GM18873 (cell line): ENCODE data around the gene PSMA8.
A peak's percentile ranks its signal among the peaks of the same experiment; 100 is the strongest.
"Not testable (repeated sequence)": the region's sequence is repeated elsewhere in the genome, so short reads cannot be mapped to it uniquely, and the experiment has no call there.

Experiments
- ATAC-seq: cut with Tn5 transposase; IDR thresholded peaks from one replicate; pipeline ENCODE4 v1.9.1; 2021; ENCODE audit warnings: mild to moderate bottlenecking, moderate library complexity, moderate number of reproducible peaks; ENCODE audit not compliant: unreplicated experiment, low FRiP score

PSMA8 gene

GRCh38 chr18:26133652-26134051, at the start of gene PSMA8:
PSMA8 (plus strand) TSS chr18:26133869; CDS start chr18:26133966, 97 bp downstream.
- ATAC-seq = no peak

GRCh38 chr18:26085056-26085455, 48.6 kb upstream of the PSMA8 start:
- no peak for ATAC-seq

- no peak for ATAC-seq
Measured at GRCh38 chr18:26086959-26087358, 46.7 kb upstream of the PSMA8 start.

GRCh38 chr18:26088487-26088886, 45.2 kb upstream of the PSMA8 start:
- no peak for ATAC-seq

DNA sequence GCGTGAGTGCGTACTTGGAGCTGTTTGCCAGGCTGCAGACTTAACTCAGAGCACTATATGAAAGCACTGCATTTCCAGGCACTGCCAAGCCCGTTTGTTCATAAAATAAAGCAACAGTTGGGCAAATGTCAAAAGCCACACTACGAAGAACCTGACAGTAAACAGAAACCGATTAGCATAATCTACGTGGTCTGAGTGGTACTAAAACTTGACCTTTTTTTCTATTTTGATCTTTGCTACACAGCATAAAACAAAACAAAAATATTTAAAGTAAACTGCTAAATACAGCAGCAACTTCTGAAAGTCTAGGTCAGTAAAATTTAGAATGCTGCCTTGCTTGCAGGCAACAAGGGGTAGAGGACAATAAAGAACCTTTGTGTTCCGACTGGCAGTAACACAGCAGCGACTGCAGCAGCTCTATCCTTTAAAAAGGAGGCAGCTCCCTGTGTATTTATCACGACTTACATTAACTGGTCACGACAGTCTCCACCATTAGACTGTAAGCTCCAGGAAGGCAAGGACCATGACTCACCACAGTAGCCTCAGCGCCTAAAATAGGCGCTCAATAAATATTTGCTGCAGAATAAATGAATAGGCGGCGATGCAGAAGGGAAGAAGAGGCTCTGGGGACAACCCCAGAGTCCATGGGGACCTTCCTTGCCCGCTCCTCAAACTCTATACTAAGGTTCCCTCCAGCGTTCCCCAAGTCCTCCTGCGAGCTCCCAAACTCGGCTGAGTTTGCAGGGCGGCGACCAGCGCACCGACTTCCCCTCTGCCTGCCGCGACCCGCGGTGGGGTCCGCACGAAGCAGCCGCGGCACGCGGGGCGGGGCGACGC, 44.2 kb upstream of the PSMA8 start:
- ATAC-seq = no peak

- peak; percentile 65 for ATAC-seq
Measured at GRCh38 chr18:26090130-26091046, 43.3 kb upstream of the PSMA8 start, which contains the start of gene SS18. SS18 (minus strand) TSS chr18:26090613; CDS start chr18:26090569, 44 bp downstream.

GRCh38 chr18:26091047-26091630, 42.5 kb upstream of the PSMA8 start:
- peak; percentile 37 for ATAC-seq

DNA sequence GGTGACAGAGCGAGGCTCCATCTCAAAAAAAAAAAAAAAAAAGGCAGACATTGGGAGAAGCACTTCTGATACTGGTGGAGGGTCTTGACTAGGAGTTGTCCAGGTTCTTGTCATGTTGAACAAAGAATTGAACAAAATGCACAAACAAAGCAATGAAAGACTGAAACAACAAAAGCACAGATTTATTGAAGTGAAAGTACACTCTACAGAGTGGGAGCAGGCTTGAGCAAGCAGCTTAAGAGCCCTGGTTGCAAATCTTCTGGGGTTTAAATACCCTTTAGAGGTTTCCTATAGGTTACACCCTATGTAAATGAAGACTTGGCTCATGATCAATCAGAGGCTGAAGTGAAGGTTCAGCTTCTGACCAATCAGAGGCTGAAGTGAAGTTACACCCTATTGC, 36.8 kb upstream of the PSMA8 start:
- ATAC-seq = no peak

DNA sequence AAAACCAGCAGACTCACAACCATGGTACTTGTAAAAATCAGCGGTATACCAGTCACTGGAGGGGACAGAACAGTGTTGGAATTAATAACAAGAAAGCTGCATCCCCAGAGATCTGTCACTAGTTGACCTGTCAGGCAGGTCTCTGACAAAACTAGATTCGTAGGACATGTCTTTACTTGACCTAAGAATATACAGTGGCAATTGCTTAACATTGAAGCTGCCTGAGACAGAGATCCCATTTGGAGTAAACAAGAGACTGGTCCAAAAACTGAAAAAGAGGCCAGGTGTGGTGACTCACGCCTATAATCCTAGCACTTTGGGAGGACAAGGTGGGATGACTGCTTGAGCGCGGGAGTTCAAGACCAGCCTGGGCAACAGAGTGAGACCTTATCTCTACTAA, 36.1 kb upstream of the PSMA8 start:
- no peak for ATAC-seq

DNA sequence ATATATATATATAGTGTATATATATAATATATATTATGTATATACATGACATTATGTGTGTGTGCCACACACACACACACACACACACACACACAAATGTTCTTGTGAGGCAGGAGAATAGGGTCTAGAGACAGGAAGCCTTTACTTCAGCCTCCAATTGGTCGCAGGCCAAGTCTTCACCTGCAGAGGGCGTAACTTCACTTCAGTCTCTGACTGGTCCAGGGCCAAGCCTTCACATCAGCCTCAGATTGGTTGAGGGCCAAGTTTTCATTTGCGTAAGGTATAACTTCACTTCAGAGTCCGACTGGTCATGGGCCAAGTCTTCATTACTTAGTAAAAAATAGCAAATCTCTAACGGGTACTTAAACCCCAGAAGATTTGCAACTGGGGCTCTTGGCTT, 30.1 kb upstream of the PSMA8 start:
- ATAC-seq = no peak

- no peak for ATAC-seq
Measured at GRCh38 chr18:26104035-26104434, 29.6 kb upstream of the PSMA8 start.

- ATAC-seq = no peak
Measured at GRCh38 chr18:26119246-26119645, 14.4 kb upstream of the PSMA8 start.

- ATAC-seq = no peak
Measured at GRCh38 chr18:26121476-26121875, 12.2 kb upstream of the PSMA8 start.

- ATAC-seq = not testable (repeated sequence)
Measured at GRCh38 chr18:26121994-26122393, 11.7 kb upstream of the PSMA8 start.

GRCh38 chr18:26127786-26128185, 5.9 kb upstream of the PSMA8 start:
- no peak for ATAC-seq

DNA sequence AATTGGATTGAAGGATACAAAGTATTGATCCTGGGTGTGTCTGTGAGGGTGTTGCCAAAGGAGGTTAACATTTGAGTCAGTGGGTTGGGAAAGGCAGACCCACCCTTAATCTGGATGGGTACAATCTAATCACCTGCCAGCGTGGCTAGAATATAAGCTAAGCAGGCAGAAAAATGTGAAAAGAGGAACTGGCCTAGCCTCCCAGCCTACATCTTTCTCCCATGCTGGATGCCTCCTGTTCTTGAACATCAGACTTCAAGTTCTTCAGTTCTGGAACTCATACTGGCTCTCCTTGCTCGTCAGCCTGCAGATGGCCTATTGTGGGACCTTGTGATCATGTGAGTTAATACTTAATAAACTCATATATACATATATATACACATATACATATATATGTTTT, 5.5 kb upstream of the PSMA8 start:
- ATAC-seq = not testable (repeated sequence)

DNA sequence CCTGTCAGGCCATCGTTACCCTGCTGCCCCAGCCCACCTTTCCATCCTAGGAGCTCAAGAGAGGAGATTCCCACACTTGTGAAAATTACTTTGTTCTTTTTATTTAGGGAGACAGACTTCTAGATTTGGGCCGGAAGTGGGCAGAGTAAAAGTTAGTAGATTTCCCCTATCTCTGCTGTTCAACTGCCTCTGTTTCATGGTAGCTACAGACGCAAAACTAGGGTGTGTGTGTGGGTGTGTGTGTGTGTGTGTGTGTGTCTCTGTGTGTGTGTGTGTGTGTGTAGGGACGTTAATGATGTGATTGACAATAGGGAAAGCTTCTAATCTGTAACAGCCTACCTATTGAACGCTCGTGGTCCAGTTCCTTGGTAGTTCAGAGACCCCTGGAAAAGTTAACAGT, 438 bp downstream of the PSMA8 start:
- no peak for ATAC-seq

GRCh38 chr18:26135548-26135947, 1.9 kb downstream of the PSMA8 start:
- ATAC-seq = no peak

DNA sequence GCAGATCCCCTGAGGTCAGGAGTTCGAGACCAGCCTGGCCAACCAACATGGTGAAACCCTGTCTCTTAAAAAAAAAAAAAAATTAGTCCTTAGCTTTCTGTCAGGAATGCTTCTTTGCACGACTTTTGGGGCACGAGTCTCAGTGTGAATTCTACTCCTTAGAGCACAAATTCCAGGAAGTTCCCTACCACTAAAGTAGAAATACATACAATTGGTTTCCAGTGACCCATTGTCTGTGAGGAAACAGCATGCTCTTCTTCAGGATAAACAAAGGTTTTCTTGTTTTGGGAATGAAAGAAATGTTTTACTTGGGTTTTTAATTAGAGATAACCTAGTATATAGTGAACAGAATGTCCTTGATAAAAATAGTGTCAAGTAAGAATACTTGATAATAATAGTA, 23.7 kb downstream of the PSMA8 start:
- ATAC-seq = no peak

- ATAC-seq = no peak
Measured at GRCh38 chr18:26159353-26159752, 25.7 kb downstream of the PSMA8 start.

DNA sequence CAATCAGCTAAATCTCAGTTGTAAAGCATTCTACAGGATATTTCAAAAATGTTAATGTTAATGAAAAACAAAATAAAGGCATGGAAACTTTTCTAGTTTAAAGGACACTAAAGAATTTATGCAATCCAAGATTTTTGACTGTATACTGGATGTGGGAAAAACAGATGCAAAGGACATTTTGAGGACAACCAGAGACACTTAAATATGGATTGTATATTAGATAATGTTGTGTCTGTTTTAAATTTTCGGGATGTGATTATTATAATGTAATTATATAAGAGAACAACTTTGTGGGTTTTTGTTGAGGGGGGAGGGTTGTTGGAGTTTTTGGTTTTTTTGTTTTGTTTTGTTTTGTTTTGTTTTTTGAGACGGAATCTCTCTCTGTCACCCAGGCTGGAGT, 30.9 kb downstream of the PSMA8 start:
- ATAC-seq = no peak
